MM.1S (cell line): ENCODE data around the gene TSPAN7.

Experiments used
- CTCF ChIP-seq: fragments of 300-600 bp; sonication (generic); IDR thresholded peaks from 2 replicates; pipeline ENCODE4 v1.5.1; 2016; ENCODE audit warnings: antibody characterized with exemption, low read length, mixed read lengths
- EZH2 ChIP-seq: fragments of 300-600 bp; sonication (generic); optimal IDR thresholded peaks from 2 replicates; pipeline ENCODE3; 2017; ENCODE audit warnings: low read depth, mild to moderate bottlenecking, antibody characterized with exemption, low read length, mixed read lengths
- EZH2phosphoT487 ChIP-seq: fragments of 300-600 bp; sonication (generic); IDR thresholded peaks from 2 replicates; pipeline ENCODE4 v1.6.1; 2018; ENCODE audit warnings: antibody characterized with exemption, low read length

- no peak for TF ChIP-seq EZH2
- TF ChIP-seq CTCF, result no peak
- no peak for TF ChIP-seq EZH2phosphoT487
These were observed 75.8 kb downstream of the TSPAN7 start for GRCh38 chrX:38636949-38637819.
